HG02610 (cell line): ENCODE results near the gene ATP6V1C2.
"Not testable (repeated sequence)": the region's sequence is repeated elsewhere in the genome, so short reads cannot be mapped to it uniquely, and the experiment has no call there.

Experiments used
- ATAC-seq: cut with Tn5 transposase; IDR thresholded peaks from one replicate; pipeline ENCODE4 v1.9.1; 2021; ENCODE audit warnings: mild to moderate bottlenecking, moderate library complexity; ENCODE audit not compliant: unreplicated experiment

ATP6V1C2 gene

DNA sequence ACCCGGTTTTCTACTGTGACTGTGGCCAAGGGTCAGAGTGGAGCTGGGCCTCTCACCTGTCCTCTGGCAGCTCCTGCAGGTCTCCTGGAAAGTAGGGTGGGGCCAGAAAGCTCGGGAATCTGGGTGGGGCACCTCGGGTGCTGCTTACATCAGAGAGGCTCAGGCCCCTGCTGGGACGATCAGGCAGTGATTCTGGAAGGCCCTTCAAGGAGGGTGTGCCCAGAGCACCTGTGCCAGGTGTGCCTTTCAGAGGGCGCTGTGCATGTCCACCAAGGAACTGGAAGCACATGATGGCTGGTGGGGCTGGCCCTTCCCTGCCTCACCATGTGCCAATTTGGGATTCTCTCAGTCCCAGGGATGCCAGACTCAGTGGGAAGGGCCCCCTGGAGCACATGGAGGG, 44.0 kb downstream of the ATP6V1C2 start:
- ATAC-seq, result no peak

GRCh38 chr2:10765914-10766313, 44.5 kb downstream of the ATP6V1C2 start:
- no peak for ATAC-seq

DNA sequence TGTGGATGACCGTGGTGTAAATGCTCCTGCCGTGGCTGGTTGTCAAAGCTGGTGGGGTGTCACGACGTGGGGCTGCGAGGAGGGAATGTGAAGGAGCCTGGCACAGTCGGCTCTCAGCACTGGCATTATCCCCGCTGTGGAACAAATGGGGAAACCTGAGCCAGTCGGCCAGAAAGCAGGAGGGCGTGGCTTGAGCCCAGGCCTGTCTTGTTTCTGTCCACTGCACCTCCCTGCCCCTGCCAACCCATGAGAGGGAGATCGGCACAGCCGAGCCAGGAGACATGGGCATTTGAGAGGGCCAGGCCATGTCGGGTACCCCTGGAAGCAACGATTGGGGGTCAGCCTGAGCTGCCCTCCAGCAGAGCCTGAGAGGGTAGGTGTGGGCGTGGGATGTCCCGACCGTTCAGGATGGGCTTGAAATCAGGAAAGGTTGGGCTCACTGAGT, 46.7 kb downstream of the ATP6V1C2 start:
- ATAC-seq, result no peak

GRCh38 chr2:10770956-10771750, 49.7 kb downstream of the ATP6V1C2 start:
- no peak for ATAC-seq

GRCh38 chr2:10771786-10772185, 50.4 kb downstream of the ATP6V1C2 start:
- no peak for ATAC-seq

DNA sequence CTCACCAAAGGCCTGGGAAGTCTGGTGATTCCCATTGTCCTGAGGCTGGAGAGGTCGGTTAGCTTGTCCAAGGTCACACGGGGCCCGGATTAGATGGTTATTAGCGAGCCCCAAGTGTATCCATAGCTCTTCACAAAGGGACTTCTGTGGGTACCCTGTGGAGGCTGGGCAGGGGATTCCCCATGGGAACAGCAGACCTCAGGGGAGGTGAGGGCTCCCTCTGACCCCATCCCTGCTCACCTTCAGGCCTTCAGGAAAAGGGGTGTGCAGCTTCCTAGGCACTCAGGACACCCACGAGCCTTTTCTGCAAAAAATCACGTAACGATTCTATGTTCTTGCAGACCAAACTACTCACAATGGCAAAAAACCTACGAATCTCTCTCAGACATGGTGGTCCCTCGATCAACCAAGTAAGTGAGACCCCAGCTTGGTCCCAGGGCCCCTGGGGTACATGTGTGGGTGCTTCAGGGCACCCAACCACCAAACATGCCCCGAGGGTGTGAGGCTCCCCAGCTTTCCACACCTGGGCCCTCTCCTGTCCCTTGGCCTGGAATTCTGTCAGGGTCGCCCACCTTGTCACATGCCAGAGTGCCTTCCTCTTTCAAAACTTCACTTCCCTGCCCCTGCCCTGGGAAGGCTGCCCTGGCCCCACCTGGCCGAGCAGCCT, 50.9 kb downstream of the ATP6V1C2 start:
- no peak for ATAC-seq

DNA sequence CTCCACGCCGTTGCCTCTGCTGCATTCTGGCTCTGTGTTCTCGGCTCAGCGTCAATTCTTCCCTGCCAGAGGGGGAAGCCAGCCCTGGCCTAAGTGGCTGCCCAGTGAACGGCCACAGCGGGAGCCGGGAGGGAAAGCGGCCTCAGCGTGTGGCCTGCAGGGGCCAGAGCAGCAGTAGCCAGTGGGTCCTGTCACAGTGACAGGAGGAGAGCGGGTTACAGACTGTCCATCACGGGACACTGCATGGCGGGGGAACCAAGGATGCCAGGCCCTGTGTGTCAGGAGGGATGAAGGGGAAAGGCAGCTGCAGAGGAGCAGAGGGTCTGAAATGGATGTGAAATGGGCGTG, 51.4 kb downstream of the ATP6V1C2 start:
- no peak for ATAC-seq

GRCh38 chr2:10773821-10774341, 52.5 kb downstream of the ATP6V1C2 start:
- ATAC-seq, result no peak

DNA sequence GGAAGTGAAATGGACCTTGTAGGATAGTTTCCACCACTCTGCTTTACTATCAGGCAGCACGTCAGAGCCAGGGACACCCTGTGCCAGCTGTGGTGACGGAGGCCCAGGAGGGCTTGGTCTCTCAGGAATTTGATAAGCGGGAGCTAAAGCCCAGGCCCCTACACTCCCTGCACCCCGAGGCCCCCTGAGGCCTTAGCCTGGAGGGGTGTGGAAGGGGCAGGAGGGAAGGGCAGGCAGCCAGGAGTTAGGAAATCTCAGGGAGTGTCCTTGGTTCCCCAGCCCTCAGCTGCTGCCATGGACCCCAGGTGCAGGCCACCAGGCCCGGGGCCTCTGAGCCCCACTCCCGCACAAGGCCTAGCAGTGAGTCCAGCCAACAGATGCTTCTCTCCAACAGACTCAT, 53.0 kb downstream of the ATP6V1C2 start:
- no peak for ATAC-seq

GRCh38 chr2:10775021-10775780, 53.8 kb downstream of the ATP6V1C2 start:
- ATAC-seq, result no peak

DNA sequence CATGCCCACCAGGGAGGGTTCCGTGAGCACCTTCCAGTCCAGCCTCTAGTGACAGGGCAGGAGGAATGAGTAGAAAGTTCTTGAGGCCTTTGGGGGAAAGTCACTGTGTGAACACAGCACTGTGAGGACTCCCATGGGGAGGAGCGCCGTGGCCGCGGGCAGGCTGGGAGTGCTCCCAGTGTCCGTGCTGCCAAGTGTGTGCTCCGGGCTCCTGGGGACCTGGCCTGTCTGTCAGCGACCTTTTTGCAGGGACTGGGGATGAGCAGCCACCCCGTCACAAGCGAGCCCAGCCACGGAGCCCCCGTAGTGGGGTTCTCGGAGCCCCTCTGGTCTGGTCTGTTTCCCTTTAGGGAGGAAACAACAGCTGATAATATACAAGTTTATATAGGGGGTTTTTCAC, 54.4 kb downstream of the ATP6V1C2 start:
- ATAC-seq, result no peak

DNA sequence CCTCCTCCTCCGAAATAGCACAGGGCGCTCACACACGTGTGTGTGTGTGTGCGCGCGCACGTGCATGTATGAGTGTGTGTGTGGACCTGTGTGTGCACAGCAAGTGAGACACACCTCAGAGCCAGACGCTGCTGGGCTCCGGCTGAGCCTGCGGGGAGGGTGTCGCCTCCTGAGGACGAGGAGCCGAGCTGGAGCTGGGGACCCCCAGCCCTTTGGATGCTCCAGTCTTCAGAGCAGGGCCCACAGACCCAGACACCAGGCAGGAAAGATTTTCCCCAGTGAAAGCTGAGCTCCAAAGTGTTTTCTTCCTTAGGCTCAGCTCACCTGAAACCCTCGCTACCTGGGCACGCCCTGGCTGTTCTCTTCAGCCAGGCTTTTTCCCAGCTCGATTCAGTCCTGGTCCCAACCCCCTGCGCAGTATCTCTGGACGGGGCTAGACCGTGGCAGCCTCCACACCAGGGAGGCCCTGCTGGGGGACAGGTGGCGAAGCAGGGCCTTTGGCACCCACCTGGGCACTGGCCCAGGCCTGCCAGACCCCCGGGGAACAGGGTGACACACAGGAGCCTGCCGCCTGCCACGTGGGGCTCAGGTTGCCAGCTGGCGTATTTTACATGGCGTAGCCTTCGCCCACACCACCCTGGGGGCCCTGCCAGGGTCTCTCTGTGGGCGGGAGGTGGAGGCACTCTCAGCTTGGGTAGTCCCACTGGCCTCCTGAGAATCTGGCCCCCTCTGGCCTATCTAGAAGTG, 55.0 kb downstream of the ATP6V1C2 start:
- ATAC-seq, result no peak

GRCh38 chr2:10777111-10777841, 55.8 kb downstream of the ATP6V1C2 start:
- ATAC-seq, result no peak

GRCh38 chr2:10777842-10778723, 56.7 kb downstream of the ATP6V1C2 start:
- no peak for ATAC-seq

DNA sequence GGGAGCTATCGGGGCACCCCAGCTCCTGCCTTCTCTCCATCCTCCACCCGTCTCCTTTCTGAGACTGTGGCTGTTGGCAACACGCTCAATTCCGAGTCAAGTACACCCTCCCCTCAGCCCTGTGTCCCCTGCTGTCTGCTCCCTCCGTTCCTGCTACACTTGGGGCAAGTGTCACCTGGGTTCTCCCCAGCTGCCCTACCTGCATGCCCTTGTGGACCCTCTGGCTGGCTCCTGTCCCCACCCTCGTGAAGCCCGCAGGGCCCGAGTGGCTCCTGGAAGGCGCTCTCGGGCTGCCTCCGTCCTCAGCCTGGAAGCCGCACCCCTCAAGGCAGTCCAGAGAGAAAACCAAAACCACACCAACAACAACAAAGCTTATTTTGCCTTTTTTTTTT, 57.3 kb downstream of the ATP6V1C2 start:
- no peak for ATAC-seq

GRCh38 chr2:10779776-10780490, 58.5 kb downstream of the ATP6V1C2 start:
- ATAC-seq, result no peak

DNA sequence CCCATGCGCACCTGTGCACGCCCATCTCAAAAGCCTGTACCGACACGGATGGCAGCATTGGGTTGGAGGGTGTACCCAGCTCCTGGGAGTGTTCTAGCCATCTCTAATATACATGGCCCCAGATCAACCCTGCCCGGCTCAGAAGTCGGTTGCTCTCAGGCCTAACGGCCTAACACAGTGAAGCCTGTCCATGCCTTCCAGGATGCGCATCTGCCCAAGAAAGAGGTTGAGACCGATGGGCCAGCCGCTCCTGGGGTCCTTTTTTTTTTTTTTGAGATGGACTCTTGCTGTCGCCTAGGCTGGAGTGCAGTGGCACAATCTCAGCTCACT, 59.0 kb downstream of the ATP6V1C2 start:
- no peak for ATAC-seq

DNA sequence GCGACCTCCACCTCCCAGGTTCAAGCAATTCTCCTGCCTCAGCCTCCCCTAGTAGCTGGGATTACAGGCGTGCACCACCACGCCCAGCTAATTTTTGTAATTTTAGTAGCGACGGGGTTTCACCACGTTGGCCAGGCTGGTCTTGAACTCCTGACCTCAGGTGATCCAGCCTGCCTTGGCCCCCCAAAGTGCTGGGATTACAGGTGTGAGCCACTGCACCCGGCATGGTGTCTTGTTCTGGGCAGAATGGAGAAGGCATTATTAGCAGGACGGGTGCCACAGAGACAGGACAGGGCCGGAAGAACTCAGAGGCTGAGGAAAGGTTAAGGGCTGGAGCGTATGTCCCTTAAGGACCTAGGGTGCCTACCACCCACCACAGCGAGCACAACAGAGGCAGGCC, 59.4 kb downstream of the ATP6V1C2 start:
- ATAC-seq, result not testable (repeated sequence)

GRCh38 chr2:10781746-10782145, 60.3 kb downstream of the ATP6V1C2 start:
- no peak for ATAC-seq
